ENCODE results near the gene ZBTB24.

Gene ZBTB24

DNA sequence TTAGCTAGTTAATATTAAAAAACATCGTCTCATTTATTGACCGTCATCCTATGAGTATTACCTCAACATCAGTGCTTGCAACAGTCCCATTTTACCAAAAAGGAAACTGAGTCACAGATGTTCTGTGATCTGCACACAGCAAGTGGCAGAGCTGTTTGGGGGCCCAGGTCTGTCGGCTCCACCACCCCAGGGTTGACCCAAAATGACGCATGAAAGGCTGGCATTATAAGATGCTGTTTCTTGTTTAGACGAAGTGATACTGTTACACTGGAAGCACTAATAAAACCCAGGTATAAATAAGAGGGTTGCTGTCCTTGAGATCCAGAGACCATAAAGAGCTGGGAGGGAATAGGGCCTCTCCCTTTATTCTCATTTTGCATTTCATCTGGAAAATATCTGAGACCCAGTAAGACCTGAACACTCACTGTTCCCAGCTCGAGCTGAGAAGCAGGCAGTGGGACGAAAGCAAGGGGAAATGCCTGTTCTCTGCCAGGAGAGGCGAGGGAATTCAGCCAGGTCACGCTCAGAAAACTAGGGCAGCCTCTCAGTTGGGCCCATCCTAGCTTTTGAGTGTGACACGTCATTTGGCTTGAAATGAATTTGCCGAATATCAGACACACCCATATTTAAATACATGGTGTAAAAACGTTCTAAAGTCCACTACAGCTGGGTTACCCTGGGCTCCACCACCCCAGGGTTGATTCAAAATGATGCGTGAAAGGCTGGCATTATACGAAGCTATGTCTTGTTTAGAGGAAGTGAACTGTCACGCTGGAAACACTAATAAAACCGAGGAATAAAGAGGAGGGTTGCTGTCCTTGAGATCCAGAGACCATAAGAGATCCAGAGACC, 26.1 kb downstream of the ZBTB24 start:
- TF ChIP-seq, protein P1, sequence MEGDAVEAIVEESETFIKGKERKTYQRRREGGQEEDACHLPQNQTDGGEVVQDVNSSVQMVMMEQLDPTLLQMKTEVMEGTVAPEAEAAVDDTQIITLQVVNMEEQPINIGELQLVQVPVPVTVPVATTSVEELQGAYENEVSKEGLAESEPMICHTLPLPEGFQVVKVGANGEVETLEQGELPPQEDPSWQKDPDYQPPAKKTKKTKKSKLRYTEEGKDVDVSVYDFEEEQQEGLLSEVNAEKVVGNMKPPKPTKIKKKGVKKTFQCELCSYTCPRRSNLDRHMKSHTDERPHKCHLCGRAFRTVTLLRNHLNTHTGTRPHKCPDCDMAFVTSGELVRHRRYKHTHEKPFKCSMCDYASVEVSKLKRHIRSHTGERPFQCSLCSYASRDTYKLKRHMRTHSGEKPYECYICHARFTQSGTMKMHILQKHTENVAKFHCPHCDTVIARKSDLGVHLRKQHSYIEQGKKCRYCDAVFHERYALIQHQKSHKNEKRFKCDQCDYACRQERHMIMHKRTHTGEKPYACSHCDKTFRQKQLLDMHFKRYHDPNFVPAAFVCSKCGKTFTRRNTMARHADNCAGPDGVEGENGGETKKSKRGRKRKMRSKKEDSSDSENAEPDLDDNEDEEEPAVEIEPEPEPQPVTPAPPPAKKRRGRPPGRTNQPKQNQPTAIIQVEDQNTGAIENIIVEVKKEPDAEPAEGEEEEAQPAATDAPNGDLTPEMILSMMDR (IDR thresholded peaks at IDR 0.05; ENCODE audit: low read depth, low read length): no peak
- H3K4me3 ChIP-seq (ENCODE audit: low read depth, low read length): peak overlapping the region; percentile 90

DNA sequence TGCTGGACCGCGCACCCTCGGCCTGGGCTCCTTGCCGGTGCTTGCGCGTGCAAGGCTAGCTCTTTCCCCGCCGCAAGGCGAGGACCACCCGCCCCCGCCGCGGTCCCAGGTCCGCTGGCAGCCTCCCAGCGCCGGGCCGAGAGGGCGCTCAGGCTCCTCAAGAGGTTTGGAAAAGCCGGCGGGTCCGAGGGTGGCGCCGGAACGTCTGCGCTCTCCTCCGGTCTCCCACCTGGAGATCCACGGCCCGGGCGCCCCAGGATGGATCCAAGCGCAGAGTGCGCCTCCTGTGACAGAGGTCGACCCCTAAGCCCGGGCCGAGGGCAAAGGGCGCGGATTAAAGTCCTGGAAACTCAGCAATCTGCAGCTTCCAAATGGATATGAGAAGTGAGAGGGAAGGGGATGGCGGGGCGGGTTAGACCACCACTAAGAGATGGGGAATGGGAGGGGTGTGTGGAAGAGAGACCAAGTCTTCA, 26.9 kb downstream of the ZBTB24 start:
- H3K4me3 ChIP-seq (ENCODE audit: low read depth, low read length): peak overlapping the region; percentile 90
- TF ChIP-seq, protein P1 (IDR thresholded peaks at IDR 0.05; ENCODE audit: low read depth, low read length): no peak

DNA sequence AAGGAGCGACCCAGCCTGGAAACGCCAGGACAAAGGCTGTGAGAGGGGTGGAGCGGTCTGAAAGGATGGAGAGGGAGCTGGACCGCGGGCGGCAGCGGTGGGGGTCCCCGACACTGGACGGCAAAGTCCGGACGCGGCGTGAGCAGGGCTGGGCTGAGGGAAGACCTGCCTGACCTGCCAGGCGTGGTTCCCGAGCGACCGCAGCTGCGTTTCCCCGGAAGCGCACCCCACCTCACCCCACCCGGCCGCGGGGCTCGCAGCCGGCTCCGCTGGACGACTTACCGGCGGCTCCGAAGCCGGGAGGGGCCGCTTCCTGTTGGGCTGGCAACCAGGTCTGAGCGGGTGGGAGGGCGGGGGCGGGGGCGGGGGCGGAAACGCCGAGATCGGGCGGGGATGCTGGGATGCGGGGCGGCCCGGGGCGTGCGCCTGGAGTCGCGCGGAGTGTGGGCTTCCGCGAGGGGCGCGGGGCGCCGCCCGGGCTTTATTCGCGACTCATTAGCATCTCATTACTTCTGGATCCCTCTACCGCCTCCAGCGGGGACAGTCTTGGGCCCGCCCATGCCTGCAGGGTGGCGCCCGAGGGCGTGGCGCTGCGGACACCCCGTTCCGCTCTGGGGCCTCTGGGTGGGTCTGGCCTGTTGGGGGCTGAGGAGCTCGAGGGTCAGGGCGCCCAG, 27.4 kb downstream of the ZBTB24 start, which contains the start of gene MICAL1:
Gene MICAL1 (minus strand): TSS at position 336 of the 674 bp plus-strand sequence. CDS start 1,576 bp downstream, outside the sequence.
- H3K4me3 ChIP-seq (ENCODE audit: low read depth, low read length): peak within 1 kb of the TSS; percentile 90
- TF ChIP-seq, protein P1 (IDR thresholded peaks at IDR 0.05; ENCODE audit: low read depth, low read length): no peak

DNA sequence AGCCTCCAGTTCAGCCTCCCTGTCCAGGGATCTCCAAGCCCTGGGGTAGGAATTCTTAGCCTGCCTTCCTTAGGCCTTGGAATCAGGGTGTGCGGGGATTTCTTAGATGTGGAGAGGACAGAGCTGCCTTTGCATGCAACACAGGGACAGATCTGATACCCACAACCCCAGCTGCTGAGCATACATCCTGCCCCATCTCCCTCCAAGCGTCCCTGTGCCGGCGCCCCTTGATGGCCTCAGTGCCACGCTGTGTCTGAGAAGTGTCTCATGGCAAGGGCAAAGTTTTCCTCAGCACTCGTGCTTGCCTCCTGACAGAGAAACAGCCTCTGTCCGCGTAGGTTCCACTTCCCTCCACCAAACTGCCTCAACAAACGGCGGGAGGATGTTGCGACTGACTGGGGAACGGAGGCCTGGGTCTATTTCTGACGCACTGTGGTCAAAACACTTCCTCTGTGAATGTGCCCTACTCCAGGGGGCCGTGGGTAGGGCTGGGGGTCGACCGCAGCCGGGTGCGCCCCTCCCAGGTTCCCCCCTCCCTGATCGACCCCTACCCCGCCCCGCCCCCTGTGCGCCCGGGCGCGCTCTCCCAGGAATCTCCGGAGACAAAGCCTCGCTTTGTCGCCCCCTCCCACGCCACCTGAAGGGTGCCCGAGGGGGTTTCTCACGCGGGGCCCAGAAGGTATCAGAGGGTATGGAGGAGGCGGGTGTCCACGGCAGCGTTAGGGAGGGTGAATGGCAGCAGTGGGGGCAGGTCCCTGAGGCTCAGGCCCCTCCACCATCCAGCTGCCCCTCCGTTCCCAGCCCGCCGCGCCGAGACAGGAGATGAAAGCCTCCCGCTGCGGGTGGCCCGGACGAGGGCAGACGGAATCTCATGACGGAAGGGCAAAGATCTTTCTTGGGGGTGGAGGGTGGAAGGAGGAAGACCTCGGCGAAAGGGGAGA, 28.3 kb downstream of the ZBTB24 start:
- H3K4me3 ChIP-seq (ENCODE audit: low read depth, low read length): peak overlapping the region; percentile 90
- TF ChIP-seq, protein P1 (IDR thresholded peaks at IDR 0.05; ENCODE audit: low read depth, low read length): no peak

DNA sequence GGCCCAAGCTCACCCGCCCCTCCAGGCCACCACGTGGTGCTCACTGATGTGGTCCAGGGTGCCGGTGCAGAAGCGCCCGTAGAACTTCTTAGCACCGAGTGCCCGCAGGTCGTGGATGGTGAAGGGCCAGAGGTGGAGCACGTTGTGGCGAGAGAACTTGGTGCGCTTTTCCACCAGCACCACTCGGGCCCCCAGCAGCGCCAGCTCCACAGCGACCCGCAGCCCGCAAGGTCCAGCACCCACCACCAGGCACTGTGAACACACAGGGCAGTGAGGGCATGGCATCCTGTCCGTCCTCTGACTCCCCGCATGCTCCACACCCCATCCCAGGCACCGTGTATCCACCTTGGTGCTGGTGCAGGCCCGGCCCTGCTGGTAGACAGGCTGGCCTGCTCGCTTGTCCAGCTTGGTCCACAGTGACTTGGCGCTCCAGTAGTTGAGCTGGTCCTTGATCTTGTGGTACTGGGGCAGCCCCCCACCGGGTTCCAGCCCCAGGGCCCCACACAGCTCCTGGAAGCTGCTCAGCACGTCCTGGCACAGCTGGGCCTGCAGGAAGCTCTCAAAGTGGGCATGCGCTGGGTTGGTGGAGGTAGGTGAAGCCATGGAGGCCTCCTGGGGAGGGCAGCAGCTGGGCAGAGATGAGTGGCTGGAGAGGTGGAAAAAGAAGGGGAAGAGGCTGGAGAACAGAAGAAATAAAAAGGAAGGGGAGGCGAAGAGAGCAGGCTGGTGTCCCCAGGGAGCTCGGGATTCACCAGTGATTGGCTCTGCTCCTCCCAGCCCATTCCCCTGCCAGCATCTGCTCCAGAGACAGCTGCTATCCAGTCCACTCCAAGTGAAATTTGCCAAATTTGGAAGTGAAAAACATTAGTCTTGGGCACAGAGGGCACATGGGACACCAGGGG, 29.2 kb downstream of the ZBTB24 start:
- peak overlapping the region; percentile 90 for H3K4me3 ChIP-seq (ENCODE audit: low read depth, low read length)
- TF ChIP-seq, protein P1 (IDR thresholded peaks at IDR 0.05; ENCODE audit: low read depth, low read length): no peak

DNA sequence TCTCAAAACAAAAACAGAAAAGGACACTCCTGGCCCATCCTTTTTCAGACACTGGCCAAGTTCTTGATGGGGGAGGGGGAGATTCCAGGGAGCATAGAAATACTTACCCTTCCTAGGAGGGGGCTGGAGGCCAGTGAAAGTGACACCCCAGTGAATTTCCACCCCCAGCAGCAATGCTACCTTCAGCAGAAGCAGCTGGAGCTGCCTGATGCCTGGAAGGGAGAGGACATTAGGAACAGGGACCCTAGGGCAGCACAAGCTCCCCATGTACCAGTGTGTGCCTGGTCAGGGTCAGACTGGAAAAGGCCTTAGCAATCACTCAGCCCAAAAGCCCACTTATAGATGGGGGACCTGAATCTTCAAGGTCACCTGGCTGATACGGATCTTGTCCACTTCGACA, 29.9 kb downstream of the ZBTB24 start:
- H3K4me3 ChIP-seq (ENCODE audit: low read depth, low read length): no peak overlapping the region
- TF ChIP-seq, protein P1 (IDR thresholded peaks at IDR 0.05; ENCODE audit: low read depth, low read length): no peak

All from WI38 (cell line).